Measurements from ENCODE around the gene GAN. TPM values are rescaled to one million over a fixed set of nuclear protein-coding genes. Genes with fewer than 3 reads are reported as not detected.
A peak's percentile ranks its signal among the peaks of the same experiment; 100 is the strongest.

The GAN gene
- total RNA-seq, 4 donors from 2014 or later, result 8.7 to 12.8 (median 9.5) TPM

GRCh38 chr16:81313701-81314602 is 810 bp upstream of the GAN start:
- Histone ChIP-seq H3K4me3 (replicated peaks in 1 of 3) (peak overlapping the region; percentile 50 to 78 (median 71)), H3K9me3 (no peaks in the 10 kb centered on the region), H3K4me1 (peaks cover 15 to 18% of the 10 kb centered on the region in 2 donors), H3K27ac (peak overlapping the region in 1 of 3 donors; percentile 91), H3K36me3 (no peaks in the 10 kb centered on the region), H3K27me3 (no peaks in the 10 kb centered on the region)
- peak in 1 of 2 donors; percentile 4 for DNase-seq
- intact Hi-C loops (cut with DNase I), result loop anchor here (10.0 kb wide), 2 partner anchors 219 to 309 kb away; partner anchors contain the start of genes CENPN, CMC2 and GCSH
- 3% methylated on average over 16 of the region's 16 CpGs for WGBS, 2 donors
- TF ChIP-seq CTCF (IDR thresholded peaks at IDR 0.05), result no peak
- no peak for TF ChIP-seq POLR2A (IDR thresholded peaks at IDR 0.05)

GRCh38 chr16:81315271-81316175 is 761 bp downstream of the GAN start:
- H3K4me3 ChIP-seq (replicated peaks in 1 of 3), result peak overlapping the region; percentile 50 to 78 (median 71)
- peak overlapping the region; percentile 64 to 91 (median 89) for H3K27ac ChIP-seq
- peak; percentile 74 to 78 for DNase-seq
- peaks cover 15 to 24% of the 10 kb centered on the region in 2 donors for H3K4me1 ChIP-seq
- no peaks in the 10 kb centered on the region for H3K36me3 ChIP-seq
- TF ChIP-seq POLR2A (IDR thresholded peaks at IDR 0.05) (peak in 1 of 2 donors; percentile 47), CTCF (IDR thresholded peaks at IDR 0.05) (peak in 1 of 6 experiments; percentile 25)
- intact Hi-C loops (cut with DNase I), result loop anchor here (10.0 kb wide), 2 partner anchors 221 to 311 kb away; partner anchors contain the start of genes CENPN, CMC2 and GCSH
- H3K27me3 ChIP-seq, result no peaks in the 10 kb centered on the region
- WGBS, 2 donors, result 0 to 2% methylated on average over 21 to 31 of the region's 88 CpGs
- H3K9me3 ChIP-seq, result no peaks in the 10 kb centered on the region

- Histone ChIP-seq H3K4me1 (peaks cover 15 to 24% of the 10 kb centered on the region in 2 donors), H3K27me3 (no peaks in the 10 kb centered on the region), H3K4me3 (replicated peaks in 1 of 3) (peak overlapping the region in 1 of 3 donors; percentile 78), H3K9me3 (no peaks in the 10 kb centered on the region), H3K36me3 (no peaks in the 10 kb centered on the region), H3K27ac (peak overlapping the region in 2 of 3 donors; percentile 89 to 91)
- intact Hi-C loops (cut with DNase I), result loop anchor here (10.0 kb wide), 2 partner anchors 221 to 311 kb away; partner anchors contain the start of genes CENPN, CMC2 and GCSH
- WGBS, 2 donors, result 71 to 72% methylated on average over 5 of the region's 5 CpGs
- no peak for TF ChIP-seq CTCF (IDR thresholded peaks at IDR 0.05)
- no peak for DNase-seq
These were observed 1.4 kb downstream of the GAN start for GRCh38 chr16:81316176-81316496.

- no peak overlapping the region for H3K27ac ChIP-seq
- H3K36me3 ChIP-seq, result no peaks in the 10 kb centered on the region
- TF ChIP-seq CTCF (IDR thresholded peaks at IDR 0.05) (no peak), POLR2A (IDR thresholded peaks at IDR 0.05) (no peak)
- intact Hi-C loops (cut with DNase I), result loop anchor here (10.0 kb wide), 2 partner anchors 224 to 314 kb away; partner anchors contain the start of genes CENPN, CMC2 and GCSH
- no peak for DNase-seq
- 82 to 91% methylated on average over 7 of the region's 7 CpGs for WGBS, 2 donors
- H3K27me3 ChIP-seq, result no peaks in the 10 kb centered on the region
- H3K9me3 ChIP-seq, result no peaks in the 10 kb centered on the region
- no peak overlapping the region for H3K4me3 ChIP-seq (replicated peaks in 1 of 3)
- peaks cover 10 to 19% of the 10 kb centered on the region in 2 donors for H3K4me1 ChIP-seq
These were observed 3.9 kb downstream of the GAN start for GRCh38 chr16:81318711-81319110.
